Measurements from ENCODE around the gene IFNLR1. TPM values are rescaled to one million over a fixed set of nuclear protein-coding genes. Genes with fewer than 3 reads are reported as not detected.

Gene IFNLR1
- polyA plus RNA-seq, 6 donors from 2014 or later: 7.4 to 17.2 (median 12.7) TPM

DNA sequence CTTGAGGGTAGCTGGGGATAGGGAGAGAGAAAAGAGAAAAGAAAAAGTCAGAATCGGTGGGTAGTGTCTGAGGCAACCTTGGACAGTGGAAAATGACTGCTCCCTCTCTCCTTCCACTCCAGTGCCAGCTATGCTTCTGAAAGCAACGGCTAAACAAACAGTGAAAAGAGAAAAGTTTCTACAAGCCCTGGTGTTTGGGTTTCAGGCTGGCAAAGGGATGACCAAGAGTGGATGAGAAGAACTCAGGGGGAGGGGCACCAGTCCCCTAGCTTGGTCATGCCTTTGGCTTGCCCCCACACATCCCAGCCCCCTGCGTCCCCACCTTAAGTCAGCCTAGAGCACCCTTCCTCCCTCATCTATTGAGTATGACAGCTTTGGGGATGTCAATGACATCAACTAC is 52.7 kb downstream of the IFNLR1 start:
- peaks cover under 1 to 4% of the 10 kb centered on the region in 2 donors for H3K36me3 Mint-ChIP-seq
- H3K9me3 Mint-ChIP-seq: peaks cover 0 to 41% (median 21%) of the 10 kb centered on the region in 7 donors
- ATAC-seq (ENCODE audit: low read depth in 2 of 2) (no peak), DNase-seq (no peak)
- H3K27ac Mint-ChIP-seq: no peak overlapping the region
- peaks cover 0 to 4% (median 0%) of the 10 kb centered on the region in 3 donors for H3K4me1 Mint-ChIP-seq
- peaks cover 4 to 6% (median 4%) of the 10 kb centered on the region in 3 donors for H3K27me3 Mint-ChIP-seq
- no peak overlapping the region for H3K4me3 Mint-ChIP-seq

DNA sequence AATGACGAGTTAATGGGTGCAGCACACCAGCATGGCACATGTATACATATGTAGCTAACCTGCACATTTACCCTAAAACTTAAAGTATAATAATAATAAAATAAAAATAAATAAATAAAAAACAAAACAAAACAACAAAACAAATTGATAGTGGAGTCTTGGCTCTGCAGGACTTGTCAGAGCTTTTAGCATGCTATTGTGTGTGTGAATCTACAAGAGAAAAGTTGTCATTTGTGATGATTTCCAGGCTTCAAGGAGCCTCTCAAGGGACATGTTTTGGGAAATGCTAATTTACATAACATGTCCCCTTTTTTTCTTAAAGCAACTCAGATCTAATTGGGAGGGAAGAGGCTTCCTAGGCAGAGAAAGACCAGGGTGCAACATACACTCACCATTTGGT is 53.3 kb downstream of the IFNLR1 start:
- Mint-ChIP-seq H3K4me1 (peaks cover 0 to under 1% (median 0%) of the 10 kb centered on the region in 3 donors), H3K4me3 (no peak overlapping the region), H3K36me3 (peaks cover 4 to 6% of the 10 kb centered on the region in 2 donors), H3K27ac (no peak overlapping the region), H3K9me3 (peaks cover 0 to 41% (median 18%) of the 10 kb centered on the region in 7 donors), H3K27me3 (peaks cover 4 to 11% (median 10%) of the 10 kb centered on the region in 3 donors)
- ATAC-seq (ENCODE audit: low read depth in 2 of 2) (no peak), DNase-seq (no peak)

DNA sequence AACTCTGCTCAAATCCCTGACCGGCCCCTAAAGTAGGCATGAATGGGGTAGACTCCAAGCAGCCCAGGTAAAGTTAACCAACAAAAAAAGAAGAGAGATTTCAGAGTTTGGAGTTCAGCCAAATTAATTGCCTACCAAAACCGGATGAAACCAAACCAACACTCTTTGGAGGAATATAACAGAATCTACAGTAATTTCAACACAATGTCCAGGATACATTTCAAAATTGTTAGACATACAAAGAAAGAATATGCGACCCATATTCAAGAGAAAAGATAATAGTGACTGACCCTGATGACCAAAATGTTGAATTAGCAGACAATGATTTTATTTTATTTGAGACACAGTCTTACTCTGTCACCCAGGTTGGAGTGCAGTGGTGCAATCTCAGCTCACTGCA is 56.7 kb downstream of the IFNLR1 start:
- peaks cover 4 to 7% of the 10 kb centered on the region in 2 donors for H3K36me3 Mint-ChIP-seq
- peaks cover 0 to 38% (median 18%) of the 10 kb centered on the region in 7 donors for H3K9me3 Mint-ChIP-seq
- ATAC-seq (ENCODE audit: low read depth in 2 of 2) (no peak), DNase-seq (no peak)
- H3K27ac Mint-ChIP-seq: no peak overlapping the region
- peaks cover 11 to 17% (median 14%) of the 10 kb centered on the region in 3 donors for H3K27me3 Mint-ChIP-seq
- H3K4me1 Mint-ChIP-seq: no peaks in the 10 kb centered on the region
- H3K4me3 Mint-ChIP-seq: no peak overlapping the region

DNA sequence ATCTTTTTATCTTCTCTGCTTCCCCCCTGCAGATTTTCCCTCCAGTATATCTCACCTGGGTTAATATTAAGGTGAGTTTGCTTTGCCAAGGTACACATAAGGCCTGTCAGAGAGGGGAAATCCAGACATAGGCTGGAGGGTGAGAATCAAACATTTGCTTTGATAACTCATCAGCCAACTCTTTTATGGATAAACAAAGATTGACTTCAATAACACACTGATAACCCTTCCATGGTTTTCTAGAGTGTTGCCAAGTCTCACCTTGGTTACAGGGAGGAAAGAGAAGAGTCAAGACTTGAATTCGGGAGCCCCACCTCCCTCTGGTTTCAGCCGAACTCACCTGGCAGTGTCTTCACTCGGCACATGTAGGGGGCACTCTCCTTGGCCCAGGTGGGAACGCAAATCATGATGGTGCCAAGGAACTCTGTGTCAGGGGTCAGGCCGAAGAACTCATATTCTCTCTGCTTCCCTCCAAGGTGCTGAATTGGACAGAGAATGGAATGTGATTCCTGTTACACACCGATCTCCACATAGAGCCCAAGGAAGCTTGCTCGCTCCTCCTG is 59.2 kb downstream of the IFNLR1 start:
- Mint-ChIP-seq H3K36me3 (peaks cover 4 to 7% of the 10 kb centered on the region in 2 donors), H3K4me3 (no peak overlapping the region)

DNA sequence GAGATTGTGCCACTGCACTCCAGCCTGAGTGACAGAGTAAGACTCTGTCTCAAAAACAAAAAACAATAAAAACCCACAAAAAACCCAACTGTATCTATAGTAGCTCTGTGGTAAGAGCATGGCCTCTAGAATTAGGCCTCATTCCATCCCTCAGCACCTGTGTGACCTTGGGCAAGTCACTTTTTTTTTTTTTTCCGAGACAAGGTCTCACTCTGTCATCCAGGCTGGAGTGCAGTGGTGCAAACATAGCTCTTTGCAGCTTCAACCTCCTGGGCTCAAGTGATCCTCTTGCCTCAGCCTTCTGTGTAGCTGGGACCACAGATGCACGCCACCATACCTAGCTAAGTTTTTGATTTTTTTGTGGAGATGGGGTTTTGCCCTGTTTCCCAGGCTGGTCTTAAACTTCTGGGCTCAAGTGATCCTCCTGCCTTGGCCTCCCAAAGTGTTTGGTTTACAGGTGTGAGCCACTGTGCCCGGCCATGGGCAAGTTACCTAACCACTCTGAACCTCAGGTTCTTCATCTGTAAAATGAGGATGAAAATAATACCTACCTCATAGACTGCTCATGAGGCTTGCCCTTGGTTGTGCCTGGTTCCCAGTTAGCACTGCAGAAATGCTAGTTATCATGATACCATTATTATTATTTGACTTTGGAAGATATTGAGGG is 59.8 kb downstream of the IFNLR1 start:
- Mint-ChIP-seq H3K27me3 (peaks cover 11 to 16% (median 14%) of the 10 kb centered on the region in 3 donors), H3K4me3 (no peak overlapping the region), H3K27ac (no peak overlapping the region), H3K36me3 (peaks cover 4 to 7% of the 10 kb centered on the region in 2 donors), H3K9me3 (peaks cover 0 to 23% (median 15%) of the 10 kb centered on the region in 7 donors), H3K4me1 (no peaks in the 10 kb centered on the region)
- DNase-seq (no peak), ATAC-seq (ENCODE audit: low read depth in 2 of 2) (no peak)

More for the DNA sequence above, 59.2 kb downstream of the IFNLR1 start:
- no peaks in the 10 kb centered on the region for H3K4me1 Mint-ChIP-seq
- ATAC-seq (ENCODE audit: low read depth in 2 of 2): no peak
- no peak for DNase-seq
- H3K27ac Mint-ChIP-seq: no peak overlapping the region
- H3K27me3 Mint-ChIP-seq: peaks cover 11 to 16% (median 14%) of the 10 kb centered on the region in 3 donors
- H3K9me3 Mint-ChIP-seq: peaks cover 0 to 23% (median 15%) of the 10 kb centered on the region in 7 donors

DNA sequence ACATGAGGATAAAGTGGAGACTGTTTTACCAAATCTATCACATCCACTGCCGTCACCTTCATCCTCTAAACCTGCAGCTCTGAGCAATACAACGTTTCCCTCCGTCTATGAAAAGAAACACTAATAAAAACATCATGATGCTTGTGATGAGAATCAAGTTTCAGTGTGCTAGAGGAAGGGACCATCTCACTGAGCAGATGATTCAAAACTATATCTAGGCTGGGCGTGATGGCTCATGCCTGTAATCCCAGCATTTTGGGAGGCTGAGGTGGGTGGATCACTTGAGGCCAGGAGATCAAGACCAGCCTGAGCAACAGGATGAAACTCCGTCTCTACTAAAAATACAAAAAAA is 60.4 kb downstream of the IFNLR1 start:
- Mint-ChIP-seq H3K36me3 (peaks cover 4 to 7% of the 10 kb centered on the region in 2 donors), H3K4me3 (no peak overlapping the region), H3K9me3 (peaks cover 0 to 23% (median 15%) of the 10 kb centered on the region in 7 donors), H3K4me1 (no peaks in the 10 kb centered on the region), H3K27me3 (peaks cover 10 to 21% (median 15%) of the 10 kb centered on the region in 3 donors), H3K27ac (no peak overlapping the region)
- ATAC-seq (ENCODE audit: low read depth in 2 of 2) (no peak), DNase-seq (no peak)

DNA sequence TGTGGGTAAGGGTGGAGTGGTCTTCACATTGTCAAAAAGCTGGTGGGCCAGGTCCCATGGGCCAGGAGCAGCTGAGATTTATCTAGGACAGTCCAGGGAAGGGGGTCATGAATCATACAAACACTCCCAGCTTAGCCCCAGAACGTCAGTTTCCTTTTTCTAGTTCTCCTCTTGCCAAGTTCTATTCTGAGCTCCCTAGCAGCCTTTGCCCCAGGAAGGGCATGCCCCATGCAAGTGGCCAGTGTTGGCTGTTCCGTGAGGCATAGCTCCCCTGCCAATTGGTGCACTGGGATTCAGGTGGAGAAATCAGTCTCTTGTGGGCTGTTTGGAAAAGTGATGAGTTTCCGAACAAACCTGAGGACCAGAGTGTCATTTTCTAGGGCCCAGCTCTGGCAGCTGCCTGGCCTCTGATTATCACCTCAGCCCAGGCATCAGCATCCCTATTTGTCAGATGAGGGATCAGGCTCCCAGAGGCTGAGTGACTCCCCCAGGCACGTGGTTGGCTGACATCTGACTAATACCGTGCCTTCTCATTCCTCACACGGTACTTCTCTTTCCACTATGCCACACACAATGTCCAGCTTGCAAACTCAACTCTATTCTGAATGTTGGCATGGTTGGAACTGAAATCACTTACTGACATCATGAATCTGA is 60.9 kb downstream of the IFNLR1 start:
- no peak for ATAC-seq (ENCODE audit: low read depth in 2 of 2)
- no peak overlapping the region for H3K4me3 Mint-ChIP-seq
- H3K36me3 Mint-ChIP-seq: peaks cover 2 to 7% of the 10 kb centered on the region in 2 donors
- H3K4me1 Mint-ChIP-seq: no peaks in the 10 kb centered on the region
- peaks cover 6 to 26% (median 20%) of the 10 kb centered on the region in 3 donors for H3K27me3 Mint-ChIP-seq
- peak overlapping the region in 1 of 6 donors; percentile 74 for H3K27ac Mint-ChIP-seq
- H3K9me3 Mint-ChIP-seq: peaks cover 0 to 18% (median 13%) of the 10 kb centered on the region in 7 donors
- DNase-seq: no peak

DNA sequence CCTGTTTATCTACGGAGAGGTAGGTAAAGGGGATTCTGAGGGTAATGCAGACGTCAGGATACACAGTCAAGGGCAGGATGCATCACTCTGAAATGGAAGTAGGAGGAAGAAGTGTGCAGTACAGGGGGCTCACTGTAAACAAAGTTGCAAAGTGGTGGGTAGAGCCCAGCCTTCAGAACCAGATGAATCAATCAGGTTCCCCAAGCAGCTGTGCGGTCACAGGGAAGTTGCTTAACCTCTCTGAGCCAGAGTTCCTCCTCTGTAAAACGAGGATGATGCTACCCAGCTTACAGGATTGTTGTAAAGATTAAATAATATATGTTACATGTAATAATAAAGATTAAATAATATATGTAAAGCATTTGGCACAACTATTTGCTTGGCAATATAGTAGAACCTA is 61.6 kb downstream of the IFNLR1 start:
- H3K27ac Mint-ChIP-seq: no peak overlapping the region
- peaks cover 6 to 28% (median 24%) of the 10 kb centered on the region in 3 donors for H3K27me3 Mint-ChIP-seq
- H3K9me3 Mint-ChIP-seq: peaks cover 0 to 11% (median 7%) of the 10 kb centered on the region in 7 donors
- no peak overlapping the region for H3K4me3 Mint-ChIP-seq
- H3K4me1 Mint-ChIP-seq: no peaks in the 10 kb centered on the region
- peaks cover 0 to 7% of the 10 kb centered on the region in 2 donors for H3K36me3 Mint-ChIP-seq
- no peak for ATAC-seq (ENCODE audit: low read depth in 2 of 2)
- no peak for DNase-seq

DNA sequence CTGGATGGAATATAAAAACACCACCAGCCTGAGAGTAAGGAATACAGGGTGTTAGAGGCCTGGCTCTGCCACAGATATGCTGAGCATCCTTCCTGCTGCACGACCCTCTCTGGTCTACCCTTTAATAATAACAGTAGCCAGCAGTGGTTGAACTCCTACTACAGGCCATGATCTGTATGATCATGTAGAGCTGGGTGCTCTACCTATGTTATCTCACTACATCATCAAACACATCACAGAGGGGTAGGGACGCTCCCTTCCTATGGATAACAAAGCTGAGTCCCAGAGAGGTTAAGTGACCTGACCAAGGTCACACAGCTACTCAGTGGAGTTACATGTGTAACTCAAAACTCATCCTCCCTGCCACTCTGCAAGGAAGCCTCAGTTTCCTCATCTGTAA is 62.1 kb downstream of the IFNLR1 start:
- no peak overlapping the region for H3K27ac Mint-ChIP-seq
- DNase-seq: no peak
- H3K27me3 Mint-ChIP-seq: peaks cover 6 to 28% (median 24%) of the 10 kb centered on the region in 3 donors
- no peaks in the 10 kb centered on the region for H3K4me1 Mint-ChIP-seq
- peaks cover 0 to 7% of the 10 kb centered on the region in 2 donors for H3K36me3 Mint-ChIP-seq
- no peak for ATAC-seq (ENCODE audit: low read depth in 2 of 2)
- peaks cover 0 to 6% (median 4%) of the 10 kb centered on the region in 7 donors for H3K9me3 Mint-ChIP-seq
- no peak overlapping the region for H3K4me3 Mint-ChIP-seq

DNA sequence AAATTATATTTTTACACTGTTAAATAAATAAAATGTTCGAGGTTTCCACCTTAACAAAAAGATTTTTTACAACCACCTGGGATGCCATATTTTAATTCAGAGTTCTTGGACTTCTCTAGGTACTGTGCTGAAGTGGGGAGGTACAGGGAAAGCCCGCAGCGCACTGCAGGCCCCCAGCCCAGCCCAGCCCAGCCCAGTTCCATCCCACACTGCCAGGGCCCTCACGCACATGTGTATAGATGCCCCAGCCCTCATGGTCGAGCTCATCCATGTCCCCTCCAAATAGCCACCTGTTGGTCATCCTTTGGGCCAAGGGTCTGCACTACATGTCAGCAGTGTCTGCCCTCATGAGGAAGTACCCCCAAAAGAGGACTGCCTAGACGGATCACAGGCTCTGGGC is 63.5 kb downstream of the IFNLR1 start:
- no peak overlapping the region for H3K27ac Mint-ChIP-seq
- H3K4me3 Mint-ChIP-seq: no peak overlapping the region
- ATAC-seq (ENCODE audit: low read depth in 2 of 2): no peak
- H3K9me3 Mint-ChIP-seq: no peaks in the 10 kb centered on the region
- peaks cover 6 to 24% (median 14%) of the 10 kb centered on the region in 3 donors for H3K27me3 Mint-ChIP-seq
- no peaks in the 10 kb centered on the region for H3K36me3 Mint-ChIP-seq
- H3K4me1 Mint-ChIP-seq: no peaks in the 10 kb centered on the region
- no peak for DNase-seq

DNA sequence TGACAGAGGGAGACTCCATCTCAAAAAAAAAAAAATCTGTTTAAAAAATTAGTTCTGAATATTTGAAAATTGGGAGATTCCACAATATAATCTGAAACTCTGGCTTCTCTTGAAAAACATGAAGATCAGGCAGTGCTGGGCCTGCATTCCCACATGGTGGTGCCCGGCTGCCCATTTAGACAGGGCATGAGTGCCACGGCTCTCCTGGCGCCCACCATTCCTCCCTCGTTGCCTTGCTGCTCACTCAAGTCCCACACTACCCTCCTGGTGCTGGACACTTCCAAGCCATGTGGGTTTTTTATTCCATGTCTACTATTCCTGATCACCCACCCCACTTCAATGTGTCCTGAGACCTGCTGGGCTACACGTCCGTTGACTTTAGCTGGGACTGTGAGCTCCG is 64.3 kb downstream of the IFNLR1 start:
- Mint-ChIP-seq H3K4me3 (no peak overlapping the region), H3K36me3 (no peaks in the 10 kb centered on the region), H3K4me1 (no peaks in the 10 kb centered on the region), H3K9me3 (no peaks in the 10 kb centered on the region), H3K27ac (no peak overlapping the region), H3K27me3 (peaks cover 5 to 22% (median 21%) of the 10 kb centered on the region in 3 donors)
- DNase-seq: no peak
- ATAC-seq (ENCODE audit: low read depth in 2 of 2): no peak

DNA sequence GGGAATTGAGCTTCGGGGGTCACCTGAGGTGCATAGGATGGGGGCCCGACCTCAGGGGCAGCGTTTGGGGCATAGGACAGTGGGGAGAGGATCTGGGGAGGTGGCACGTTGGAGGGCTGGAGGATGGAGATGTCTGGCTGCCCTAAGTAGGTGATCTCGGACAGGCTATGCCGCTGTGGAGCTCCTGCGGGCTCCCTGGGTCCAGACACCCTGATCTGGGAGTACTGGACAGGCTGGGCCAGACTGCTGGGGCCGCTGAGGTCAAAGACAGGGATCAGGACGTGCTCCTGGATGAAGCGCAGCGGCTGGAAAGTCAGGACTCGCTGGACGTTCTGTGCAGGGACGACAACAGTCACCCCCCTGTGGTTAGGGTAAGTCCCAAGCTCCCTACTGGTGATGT is 65.7 kb downstream of the IFNLR1 start:
- Mint-ChIP-seq H3K9me3 (no peaks in the 10 kb centered on the region), H3K4me3 (no peak overlapping the region), H3K36me3 (no peaks in the 10 kb centered on the region), H3K27ac (peak overlapping the region in 1 of 6 donors; percentile 26), H3K4me1 (no peaks in the 10 kb centered on the region), H3K27me3 (peaks cover 12 to 34% (median 30%) of the 10 kb centered on the region in 3 donors)
- no peak for DNase-seq
- ATAC-seq (ENCODE audit: low read depth in 2 of 2): no peak

DNA sequence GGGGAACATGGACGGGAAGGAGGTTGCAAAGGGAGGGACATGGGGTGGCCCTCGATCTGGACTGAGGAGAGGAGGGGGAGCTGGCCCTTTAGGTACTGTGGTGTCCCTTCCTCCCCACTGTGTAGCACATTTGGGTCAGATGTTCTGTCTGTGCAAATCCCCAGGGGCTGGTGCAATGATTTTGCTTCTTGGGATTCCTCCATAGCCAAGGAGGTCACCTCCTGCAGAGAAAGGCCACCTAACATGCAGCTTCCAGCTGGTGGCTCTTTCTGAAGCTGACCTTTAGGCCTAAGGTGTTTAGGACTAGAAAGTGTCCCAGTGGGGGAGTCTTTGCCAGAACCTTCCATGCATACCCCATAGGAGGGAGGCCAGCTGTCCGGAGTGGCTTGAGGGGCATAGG is 66.1 kb downstream of the IFNLR1 start:
- Mint-ChIP-seq H3K9me3 (no peaks in the 10 kb centered on the region), H3K36me3 (no peaks in the 10 kb centered on the region), H3K4me3 (no peak overlapping the region), H3K27me3 (peaks cover 16 to 38% (median 34%) of the 10 kb centered on the region in 3 donors), H3K4me1 (no peaks in the 10 kb centered on the region), H3K27ac (no peak overlapping the region)
- no peak for DNase-seq
- ATAC-seq (ENCODE audit: low read depth in 2 of 2): no peak
